MM.1S (cell line): ENCODE results near the gene NUB1.

Source experiments
- DNase-seq: peaks from one replicate; pipeline ENCODE4 v3.0.0-alpha.2; 2015
- H2AFZ ChIP-seq: fragments of 300-600 bp; sonication (generic); 2 replicates; pipeline ENCODE4 v1.6.0; 2016; ENCODE audit warnings: antibody characterized with exemption, low read length
- H3F3A ChIP-seq: fragments of 300-600 bp; sonication (generic); 2 replicates; pipeline ENCODE4 v1.6.1; 2016; ENCODE audit warnings: mild to moderate bottlenecking, antibody characterized with exemption, low read length, moderate library complexity, mixed read lengths; ENCODE audit not compliant: insufficient read depth
- H3K27ac ChIP-seq: fragments of 300-600 bp; sonication (generic); 2 replicates; pipeline ENCODE4 v1.5.1; 2016; ENCODE audit warnings: mild to moderate bottlenecking, low read length
- H3K27me3 ChIP-seq: fragments of 300-600 bp; sonication (generic); replicated peaks from 2 replicates; pipeline ENCODE4 v1.6.0; 2016; ENCODE audit warnings: low read length; ENCODE audit not compliant: insufficient read depth
- H3K36me3 ChIP-seq: fragments of 300-600 bp; sonication (generic); replicated peaks from 2 replicates; pipeline ENCODE4 v1.6.1; 2016; ENCODE audit warnings: mild to moderate bottlenecking, low read length, mixed read lengths; ENCODE audit not compliant: insufficient read depth
- H3K4me1 ChIP-seq: fragments of 300-600 bp; sonication (generic); 2 replicates; pipeline ENCODE4 v1.6.1; 2016; ENCODE audit warnings: low read length, mixed read lengths
- H3K4me2 ChIP-seq: fragments of 300-600 bp; sonication (generic); 2 replicates; pipeline ENCODE4 v1.6.0; 2016; ENCODE audit warnings: low read depth, low read length
- H3K4me3 ChIP-seq: fragments of 300-600 bp; sonication (generic); 2 replicates; pipeline ENCODE4 v1.5.1; 2016; ENCODE audit warnings: low read length, mixed read lengths
- H3K79me2 ChIP-seq: fragments of 300-600 bp; sonication (generic); 2 replicates; pipeline ENCODE4 v1.6.1; 2016; ENCODE audit warnings: mixed run types, low read length, mixed read lengths
- H3K9ac ChIP-seq: fragments of 300-600 bp; sonication (generic); 2 replicates; pipeline ENCODE4 v1.6.1; 2016; ENCODE audit warnings: low read length, mixed read lengths
- H3K9me2 ChIP-seq: fragments of 300-600 bp; sonication (generic); replicated peaks from 2 replicates; pipeline ENCODE4 v1.6.1; 2016; ENCODE audit warnings: mild to moderate bottlenecking, low read length, mixed read lengths; ENCODE audit not compliant: insufficient read depth
- H3K9me3 ChIP-seq: fragments of 300-600 bp; sonication (generic); replicated peaks from 2 replicates; pipeline ENCODE4 v1.6.1; 2016; ENCODE audit warnings: mild to moderate bottlenecking, low read length, mixed read lengths; ENCODE audit not compliant: insufficient read depth
- H4K20me1 ChIP-seq: fragments of 300-600 bp; sonication (generic); 2 replicates; pipeline ENCODE4 v1.6.1; 2016; ENCODE audit warnings: mild to moderate bottlenecking, low read length, moderate library complexity, mixed read lengths; ENCODE audit not compliant: insufficient read depth
- CTCF ChIP-seq: fragments of 300-600 bp; sonication (generic); IDR thresholded peaks from 2 replicates; pipeline ENCODE4 v1.5.1; 2016; ENCODE audit warnings: antibody characterized with exemption, low read length, mixed read lengths
- EZH2 ChIP-seq: fragments of 300-600 bp; sonication (generic); optimal IDR thresholded peaks from 2 replicates; pipeline ENCODE3; 2017; ENCODE audit warnings: low read depth, mild to moderate bottlenecking, antibody characterized with exemption, low read length, mixed read lengths
- EZH2phosphoT487 ChIP-seq: fragments of 300-600 bp; sonication (generic); IDR thresholded peaks from 2 replicates; pipeline ENCODE4 v1.6.1; 2018; ENCODE audit warnings: antibody characterized with exemption, low read length

NUB1 gene

DNA sequence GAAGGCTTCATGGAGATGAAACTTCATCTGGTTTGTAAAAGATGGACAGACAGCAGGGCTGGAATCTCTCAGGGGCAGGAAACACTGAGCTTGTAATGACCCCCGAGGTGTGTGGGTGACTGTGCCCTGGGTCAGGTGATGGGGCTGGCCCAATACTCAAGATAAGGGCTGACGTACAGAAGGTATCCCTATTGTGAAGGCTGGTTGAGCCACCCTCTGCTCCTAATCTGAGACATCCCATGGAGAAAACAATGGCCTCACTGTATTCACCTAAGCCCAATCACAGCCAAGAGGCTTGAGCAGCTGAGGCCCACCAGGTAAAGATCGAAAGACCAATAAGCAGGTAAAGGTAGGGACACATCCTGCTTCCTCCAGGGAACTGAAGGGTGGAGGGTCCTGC is 34.8 kb upstream of the NUB1 start:
- Histone ChIP-seq H3K27me3 (peaks cover 50% of the 10 kb centered on the region), H3K9me3 (no peaks in the 10 kb centered on the region), H4K20me1 (no peaks in the 10 kb centered on the region), H3K9ac (no peak overlapping the region), H3K4me3 (no peak overlapping the region), H3K9me2 (no peaks in the 10 kb centered on the region), H3K36me3 (no peaks in the 10 kb centered on the region), H3K4me1 (no peaks in the 10 kb centered on the region), H3K79me2 (no peaks in the 10 kb centered on the region), H3F3A (no peaks in the 10 kb centered on the region), H3K4me2 (no peak overlapping the region), H3K27ac (no peak overlapping the region), H2AFZ (no peak overlapping the region)
- no peak for DNase-seq
- TF ChIP-seq CTCF (no peak), EZH2 (no peak)

- no peak overlapping the region for H3K27ac ChIP-seq
- H3K4me1 ChIP-seq, result no peaks in the 10 kb centered on the region
- no peak overlapping the region for H3K4me2 ChIP-seq
- peak; percentile 2 for DNase-seq
- no peak overlapping the region for H2AFZ ChIP-seq
- H4K20me1 ChIP-seq, result no peaks in the 10 kb centered on the region
- H3K27me3 ChIP-seq, result peaks cover 45% of the 10 kb centered on the region
- H3K9me3 ChIP-seq, result no peaks in the 10 kb centered on the region
- H3K9ac ChIP-seq, result no peak overlapping the region
- H3K4me3 ChIP-seq, result no peak overlapping the region
- H3K36me3 ChIP-seq, result no peaks in the 10 kb centered on the region
- no peaks in the 10 kb centered on the region for H3K79me2 ChIP-seq
- no peaks in the 10 kb centered on the region for H3F3A ChIP-seq
- TF ChIP-seq CTCF (no peak), EZH2phosphoT487 (no peak), EZH2 (no peak)
- no peaks in the 10 kb centered on the region for H3K9me2 ChIP-seq
Observed at GRCh38 chr7:151307536-151307935, 34.1 kb upstream of the NUB1 start.

- no peak overlapping the region for H3K4me3 ChIP-seq
- H3K4me1 ChIP-seq, result no peaks in the 10 kb centered on the region
- H3K4me2 ChIP-seq, result no peak overlapping the region
- no peaks in the 10 kb centered on the region for H3K79me2 ChIP-seq
- H3K9me2 ChIP-seq, result no peaks in the 10 kb centered on the region
- no peak overlapping the region for H3K27ac ChIP-seq
- no peak overlapping the region for H2AFZ ChIP-seq
- H3F3A ChIP-seq, result no peaks in the 10 kb centered on the region
- DNase-seq, result no peak
- H3K27me3 ChIP-seq, result peaks cover 43% of the 10 kb centered on the region
- H3K36me3 ChIP-seq, result no peaks in the 10 kb centered on the region
- TF ChIP-seq EZH2 (no peak), EZH2phosphoT487 (no peak), CTCF (no peak)
- no peaks in the 10 kb centered on the region for H3K9me3 ChIP-seq
- H3K9ac ChIP-seq, result no peak overlapping the region
- no peaks in the 10 kb centered on the region for H4K20me1 ChIP-seq
Observed at GRCh38 chr7:151308256-151308655, 33.4 kb upstream of the NUB1 start.

DNA sequence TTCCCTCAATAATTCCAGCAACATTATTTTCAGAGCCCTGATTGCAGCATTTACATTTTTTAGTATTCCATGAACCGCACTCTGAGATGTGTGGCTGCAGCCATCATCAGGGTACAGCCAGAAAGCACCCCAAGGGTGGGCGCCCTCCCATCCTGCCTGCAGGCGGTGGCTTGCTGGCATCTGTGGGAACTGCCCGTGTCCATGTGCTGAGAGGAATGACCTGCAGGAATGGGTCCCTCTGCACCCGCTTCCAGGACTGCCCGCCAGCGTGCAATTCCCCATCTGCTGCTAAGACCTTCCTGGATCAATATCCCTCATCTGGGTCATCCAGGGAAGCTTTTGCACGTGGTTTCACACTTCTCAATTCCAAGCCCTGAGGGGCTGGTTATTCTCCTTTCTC is 32.8 kb upstream of the NUB1 start:
- peaks cover 40% of the 10 kb centered on the region for H3K27me3 ChIP-seq

More for the DNA sequence above, 32.8 kb upstream of the NUB1 start:
- Histone ChIP-seq H3K9me3 (no peaks in the 10 kb centered on the region), H3K27ac (no peak overlapping the region), H2AFZ (no peak overlapping the region), H3F3A (no peaks in the 10 kb centered on the region), H3K4me1 (no peaks in the 10 kb centered on the region), H3K9me2 (no peaks in the 10 kb centered on the region), H3K4me3 (no peak overlapping the region), H3K36me3 (no peaks in the 10 kb centered on the region), H4K20me1 (no peaks in the 10 kb centered on the region), H3K79me2 (no peaks in the 10 kb centered on the region), H3K4me2 (no peak overlapping the region), H3K9ac (no peak overlapping the region)
- no peak for DNase-seq
- no peak for TF ChIP-seq EZH2
- no peak for TF ChIP-seq CTCF
- no peak for TF ChIP-seq EZH2phosphoT487
